ENCODE results near the gene CLEC2D.
"Not testable (repeated sequence)": the region's sequence is repeated elsewhere in the genome, so short reads cannot be mapped to it uniquely, and the experiment has no call there.

Gene CLEC2D

GRCh38 chr12:9646794-9647781, 22.4 kb upstream of the CLEC2D start:
- DNase-seq, result peak; percentile 33 to 38
- no peak for TF ChIP-seq POLR2A (IDR thresholded peaks at IDR 0.05; ENCODE audit: low read length)
- no peak for TF ChIP-seq GATA1 (IDR thresholded peaks at IDR 0.05; ENCODE audit: low read depth, low read length)

DNA sequence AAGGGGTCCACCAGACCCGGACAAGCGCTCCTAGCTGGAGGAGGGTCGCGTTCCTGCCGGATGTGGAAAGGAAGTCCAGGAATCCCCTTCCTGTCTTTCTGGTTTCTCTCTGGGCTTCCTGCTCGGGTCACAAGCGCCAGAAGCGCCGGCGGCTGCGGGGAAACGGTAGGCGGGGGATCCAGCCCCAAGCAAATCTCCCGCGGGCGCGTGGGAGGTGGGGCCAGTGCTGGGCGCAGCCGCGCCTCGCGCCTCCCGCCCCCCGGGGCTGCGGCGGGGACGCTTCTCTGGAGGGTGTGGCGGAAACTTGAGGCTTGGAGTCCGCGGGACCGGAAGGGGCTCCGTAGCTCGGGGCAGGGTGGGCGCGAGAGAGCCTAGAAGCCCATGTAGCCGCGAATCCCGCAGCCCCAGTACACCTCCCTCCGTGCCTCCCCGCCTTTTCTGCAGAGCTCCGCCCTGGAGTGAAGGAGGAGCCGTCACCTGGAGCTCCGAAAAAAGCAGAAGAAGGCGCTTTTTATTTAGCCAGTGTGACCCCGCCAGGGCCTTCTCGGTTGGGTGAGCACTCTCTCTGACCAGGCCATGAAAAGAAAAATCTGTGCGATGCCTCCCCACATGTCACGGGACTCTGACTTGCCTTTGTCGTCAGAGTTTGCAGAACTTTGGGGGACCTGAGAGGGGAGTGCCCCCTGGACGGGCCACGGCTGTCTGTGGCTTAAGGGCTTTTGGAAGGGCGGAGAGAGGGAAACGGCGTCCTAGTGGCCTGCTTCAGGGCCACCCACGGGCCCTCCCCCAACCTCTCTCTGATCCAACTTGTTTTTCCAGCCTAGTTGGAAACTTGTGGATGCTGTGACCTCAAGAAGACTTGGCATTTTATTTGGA, 21.4 kb upstream of the CLEC2D start:
- peak; percentile 64 for TF ChIP-seq POLR2A (IDR thresholded peaks at IDR 0.05; ENCODE audit: low read length)
- no peak for TF ChIP-seq GATA1 (IDR thresholded peaks at IDR 0.05; ENCODE audit: low read depth, low read length)
- DNase-seq, result peak; percentile 80 to 84

GRCh38 chr12:9648701-9649531, 20.6 kb upstream of the CLEC2D start:
- TF ChIP-seq POLR2A (IDR thresholded peaks at IDR 0.05; ENCODE audit: low read length), result no peak
- no peak for TF ChIP-seq GATA1 (IDR thresholded peaks at IDR 0.05; ENCODE audit: low read depth, low read length)
- peak; percentile 55 to 56 for DNase-seq

- TF ChIP-seq GATA1 (IDR thresholded peaks at IDR 0.05; ENCODE audit: low read depth, low read length), result no peak
- TF ChIP-seq POLR2A (IDR thresholded peaks at IDR 0.05; ENCODE audit: low read length), result no peak
- peak in 1 of 2 experiments; percentile 6 for DNase-seq
Observed at GRCh38 chr12:9649532-9649940, 20.0 kb upstream of the CLEC2D start.

- peak; percentile 3 to 11 for DNase-seq
- TF ChIP-seq POLR2A (IDR thresholded peaks at IDR 0.05; ENCODE audit: low read length), result no peak
- no peak for TF ChIP-seq GATA1 (IDR thresholded peaks at IDR 0.05; ENCODE audit: low read depth, low read length)
Observed at GRCh38 chr12:9650151-9650576, 19.3 kb upstream of the CLEC2D start.

- TF ChIP-seq GATA1 (IDR thresholded peaks at IDR 0.05; ENCODE audit: low read depth, low read length) (no peak), POLR2A (IDR thresholded peaks at IDR 0.05; ENCODE audit: low read length) (no peak)
- DNase-seq, result peak; percentile 26 to 66
Observed at GRCh38 chr12:9651265-9651729, 18.2 kb upstream of the CLEC2D start.

DNA sequence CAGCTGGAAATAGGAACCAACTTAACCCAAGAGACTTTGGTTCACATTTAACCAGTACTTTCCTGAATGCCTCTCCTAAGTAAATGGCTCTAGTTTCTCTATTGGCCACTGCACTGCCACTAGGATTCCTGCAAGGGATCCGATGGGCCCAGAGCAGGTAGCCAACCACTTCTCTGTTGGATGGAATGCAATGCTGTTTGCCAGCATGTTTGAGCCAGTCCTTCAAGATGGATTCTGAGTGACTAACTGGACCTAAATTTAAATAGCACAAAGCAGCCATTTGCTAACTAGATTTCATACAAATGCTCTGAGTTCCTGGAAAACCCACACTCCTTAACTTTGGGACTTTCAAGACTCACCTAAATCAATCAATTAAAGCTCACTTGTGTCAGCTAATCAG, 9.5 kb upstream of the CLEC2D start:
- no peak for DNase-seq

DNA sequence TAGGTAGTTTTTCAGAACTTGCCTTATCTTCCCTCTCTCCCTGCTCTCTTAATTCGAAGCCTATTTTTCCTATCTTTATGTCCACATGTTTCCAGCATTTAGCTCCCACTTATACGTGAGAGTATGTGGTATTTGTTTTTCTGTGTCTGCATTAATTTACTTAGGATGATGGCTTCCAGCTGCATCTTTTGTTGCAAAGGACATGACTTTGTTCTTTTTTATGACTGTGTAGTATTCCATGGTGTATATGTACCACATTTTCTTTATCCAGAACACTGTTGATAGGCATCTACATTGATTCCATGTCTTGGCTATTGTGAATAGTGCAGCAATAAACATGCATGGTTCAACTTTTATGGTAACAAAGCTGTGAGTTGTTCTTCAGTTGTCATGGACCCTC, 7.8 kb upstream of the CLEC2D start:
- TF ChIP-seq POLR2A (IDR thresholded peaks at IDR 0.05; ENCODE audit: low read length) (no peak), GATA1 (IDR thresholded peaks at IDR 0.05; ENCODE audit: low read depth, low read length) (no peak)
- DNase-seq, result no peak

More for the DNA sequence above, 9.5 kb upstream of the CLEC2D start:
- TF ChIP-seq POLR2A (IDR thresholded peaks at IDR 0.05; ENCODE audit: low read length) (no peak), GATA1 (IDR thresholded peaks at IDR 0.05; ENCODE audit: low read depth, low read length) (no peak)

GRCh38 chr12:9662488-9662887, 7.0 kb upstream of the CLEC2D start:
- TF ChIP-seq GATA1 (IDR thresholded peaks at IDR 0.05; ENCODE audit: low read depth, low read length) (no peak), POLR2A (IDR thresholded peaks at IDR 0.05; ENCODE audit: low read length) (no peak)
- no peak for DNase-seq

DNA sequence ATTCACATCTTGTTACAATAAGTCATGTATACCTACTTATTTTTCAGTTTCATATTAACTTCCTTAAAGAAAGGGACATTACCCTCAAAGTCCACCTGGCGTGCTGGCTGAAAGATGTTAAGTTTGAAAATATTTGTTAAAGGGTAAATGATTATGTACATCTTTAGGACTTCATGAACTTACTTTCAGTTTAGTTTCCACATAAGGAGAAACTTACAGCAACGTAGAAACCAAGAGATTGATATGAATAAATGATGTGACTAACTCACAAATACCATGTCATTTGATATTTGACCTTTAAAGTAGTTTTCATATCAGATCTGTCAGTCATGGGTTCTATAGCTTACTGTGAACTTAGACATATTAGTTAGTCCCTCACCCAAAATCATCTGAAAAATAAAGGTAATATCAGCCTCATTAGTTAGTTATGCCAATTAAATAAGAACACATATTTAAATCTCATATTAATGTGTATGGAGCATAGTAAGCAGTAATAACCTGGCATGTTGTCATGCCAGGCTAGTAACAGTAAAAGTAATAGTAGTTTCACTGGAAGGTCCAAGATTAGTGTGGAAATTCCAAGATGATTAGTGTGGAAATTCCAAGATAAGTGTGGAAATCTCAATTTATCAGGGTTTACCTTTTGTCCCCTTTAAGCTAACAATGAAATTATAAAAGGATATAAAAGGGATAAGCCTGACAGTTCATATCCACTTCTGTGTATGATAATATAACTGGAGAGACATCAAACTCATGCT, 1.9 kb upstream of the CLEC2D start:
- TF ChIP-seq POLR2A (IDR thresholded peaks at IDR 0.05; ENCODE audit: low read length), result no peak
- no peak for TF ChIP-seq GATA1 (IDR thresholded peaks at IDR 0.05; ENCODE audit: low read depth, low read length)
- no peak for DNase-seq

DNA sequence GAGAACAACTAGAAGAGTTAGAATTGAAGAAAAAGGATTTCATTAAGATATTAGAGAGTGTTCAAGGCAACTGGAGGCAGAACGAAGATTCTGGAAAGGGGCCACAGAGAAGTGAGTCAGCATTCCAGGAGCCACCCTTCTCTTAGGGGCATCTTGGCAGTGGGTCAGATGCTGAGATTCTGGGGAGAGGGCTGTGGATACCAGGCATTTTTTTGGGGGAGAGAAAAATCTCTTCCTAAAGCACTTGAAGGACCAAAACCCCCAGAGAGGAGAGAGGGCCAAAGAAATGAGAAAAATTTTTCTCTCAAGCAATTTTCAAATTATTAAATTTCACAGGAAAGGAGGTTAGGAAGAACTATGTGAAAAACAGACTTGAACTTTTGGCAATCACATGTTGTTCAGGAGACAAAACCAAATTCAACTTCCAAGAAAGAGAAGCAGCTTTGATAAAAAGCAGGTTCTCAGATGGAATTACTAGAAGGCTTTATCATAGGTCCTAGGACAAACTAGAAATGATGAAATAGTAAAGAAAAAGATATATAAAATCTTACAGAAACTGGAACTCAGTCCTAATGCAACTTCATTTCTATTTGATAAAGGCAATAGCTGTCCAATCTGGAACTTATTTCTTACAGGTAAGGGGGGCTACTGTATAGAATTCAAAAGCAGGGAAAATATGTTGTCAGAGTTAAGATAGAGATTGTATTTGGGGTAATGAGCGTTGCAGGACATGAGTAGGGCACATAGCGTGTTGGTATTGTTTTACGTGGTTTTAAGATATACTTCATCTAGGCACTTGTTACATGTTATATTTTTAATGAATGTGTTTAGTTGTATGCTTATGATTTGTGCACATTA, 1.1 kb upstream of the CLEC2D start:
- TF ChIP-seq POLR2A (IDR thresholded peaks at IDR 0.05; ENCODE audit: low read length) (no peak), GATA1 (IDR thresholded peaks at IDR 0.05; ENCODE audit: low read depth, low read length) (no peak)
- DNase-seq, result peak; percentile 2

GRCh38 chr12:9669019-9669326, 540 bp upstream of the CLEC2D start:
- no peak for TF ChIP-seq POLR2A (IDR thresholded peaks at IDR 0.05; ENCODE audit: low read length)
- TF ChIP-seq GATA1 (IDR thresholded peaks at IDR 0.05; ENCODE audit: low read depth, low read length), result no peak
- DNase-seq, result no peak

DNA sequence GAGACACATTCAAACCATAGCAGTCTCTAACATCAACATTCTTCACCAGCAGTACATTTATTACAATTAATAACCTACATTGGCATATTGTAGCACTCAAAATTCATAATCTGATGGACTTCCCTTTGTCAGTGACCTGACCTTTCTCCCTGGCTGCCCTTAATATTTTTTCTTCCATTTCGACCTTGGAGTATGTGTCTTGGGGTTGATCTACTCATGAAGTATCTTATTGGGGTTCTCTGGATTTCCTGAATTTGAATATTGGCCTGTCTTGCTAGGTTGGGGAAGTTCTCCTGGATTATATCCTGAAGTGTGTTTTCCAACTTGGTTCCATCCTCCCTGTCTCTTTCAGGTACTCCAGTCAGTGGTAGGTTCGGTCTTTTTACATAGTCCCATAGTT, 2.8 kb downstream of the CLEC2D start:
- not testable (repeated sequence) for DNase-seq

All from erythroblast (primary cell).